H1 (cell line): Measurements from ENCODE around the gene MANBA. TPM values are rescaled to one million over a fixed set of nuclear protein-coding genes. Genes with fewer than 3 reads are reported as not detected.

Experiments used
- SRF ChIP-seq: IDR thresholded peaks from 2 replicates; pipeline ENCODE4 v1.6.1; 2011; ENCODE audit warnings: mild to moderate bottlenecking, low read depth, low read length, moderate library complexity
- polyA plus RNA-seq, 7 experiments: library from polyadenylated mRNA; depleted of rRNA in 3 of 7; stranded (reverse) in 5 of 7; unstranded in 2 of 7; fragments of >200 nt in 5 of 7; fragments of 200-250 nt in 2 of 7; gene quantifications; 1 replicate in 5 of 7; 2 replicates in 1 of 7; 4 replicates in 1 of 7; pipeline versions ENCODE4 v1.2.1 to v1.2.3, GENCODE V29; 2011 to 2013; ENCODE audit warnings: missing spikeins in 2 of 7, mixed read lengths in 2 of 7
- total RNA-seq: library from RNA; stranded (reverse); fragmentation: NEBNext Ultra II Directional; extraction: Animal tissue kit (Norgen Biotek cat#: 25700); gene quantifications from 2 replicates; pipeline ENCODE4 v1.2.1, GENCODE V29; 2021

The MANBA gene
- total and polyA plus RNA-seq, 2 of the 8 experiments (the other 6 are each of a cell fraction or from before 2014, with no cell fraction given) = 22.9 to 27.8 TPM

GRCh38 chr4:102794999-102795398 is 34.2 kb upstream of the MANBA start (continued):
- TF ChIP-seq SRF = no peak
- TF ChIP-seq, all 59 proteins: peak for 0
